Measurements from ENCODE around the gene ZNG1E. TPM values are rescaled to one million over a fixed set of nuclear protein-coding genes. Genes with fewer than 3 reads are reported as not detected.

ZNG1E gene
- total RNA-seq, result 37.9 and 43.4 TPM in 2 replicates

GRCh38 chr9:65675589-65676021 is at the start of gene ZNG1E:
Gene ZNG1E, plus strand, starts transcription at chr9:65675928. Its CDS starts 49 bp downstream, at chr9:65675977.

DNA sequence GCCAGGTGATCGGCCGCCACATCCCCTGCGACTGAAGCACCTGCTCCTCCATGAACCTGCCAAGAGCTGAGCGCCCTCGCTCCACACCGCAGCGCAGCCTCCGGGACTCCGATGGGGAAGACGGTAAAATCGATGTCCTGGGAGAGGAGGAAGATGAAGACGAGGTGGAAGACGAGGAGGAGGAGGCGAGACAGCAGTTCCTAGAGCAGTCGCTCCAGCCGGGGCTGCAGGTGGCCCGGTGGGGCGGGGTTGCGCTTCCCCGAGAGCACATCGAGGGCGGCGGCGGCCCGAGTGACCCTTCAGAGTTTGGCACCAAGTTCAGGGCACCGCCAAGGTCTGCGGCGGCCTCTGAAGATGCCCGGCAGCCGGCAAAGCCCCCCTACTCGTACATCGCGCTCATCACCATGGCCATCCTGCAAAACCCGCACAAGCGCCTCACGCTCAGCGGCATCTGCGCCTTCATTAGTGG is 61.4 kb downstream of the ZNG1E start, which contains the start of gene FOXD4L4:
Gene FOXD4L4, plus strand, starts transcription at position 51 of the 469 bp plus-strand sequence. Its CDS starts 0 bp downstream, at position 51.

Other genes with a start within 250 kb of the ZNG1E start
- gene FOXD4L4, start 61.2 kb downstream of the ZNG1E start, total RNA-seq, result 0.19 and 0.33 TPM in 2 replicates